Stimulated activated CD4-positive, alpha-beta T cell treated with anti-CD3 and anti-CD28 coated beads, Interleukin-4, amount 100 ng/mL, for 4 hours (primary cell): ENCODE measurements around the gene PLS3.
A peak's percentile ranks its signal among the peaks of the same experiment; 100 is the strongest.
"Not testable (repeated sequence)": the region's sequence is repeated elsewhere in the genome, so short reads cannot be mapped to it uniquely, and the experiment has no call there.

Experiments used
- DNase-seq, 2 experiments: peaks; one replicate each; pipeline ENCODE4 v3.0.0-alpha.2; 2020

PLS3 gene

DNA sequence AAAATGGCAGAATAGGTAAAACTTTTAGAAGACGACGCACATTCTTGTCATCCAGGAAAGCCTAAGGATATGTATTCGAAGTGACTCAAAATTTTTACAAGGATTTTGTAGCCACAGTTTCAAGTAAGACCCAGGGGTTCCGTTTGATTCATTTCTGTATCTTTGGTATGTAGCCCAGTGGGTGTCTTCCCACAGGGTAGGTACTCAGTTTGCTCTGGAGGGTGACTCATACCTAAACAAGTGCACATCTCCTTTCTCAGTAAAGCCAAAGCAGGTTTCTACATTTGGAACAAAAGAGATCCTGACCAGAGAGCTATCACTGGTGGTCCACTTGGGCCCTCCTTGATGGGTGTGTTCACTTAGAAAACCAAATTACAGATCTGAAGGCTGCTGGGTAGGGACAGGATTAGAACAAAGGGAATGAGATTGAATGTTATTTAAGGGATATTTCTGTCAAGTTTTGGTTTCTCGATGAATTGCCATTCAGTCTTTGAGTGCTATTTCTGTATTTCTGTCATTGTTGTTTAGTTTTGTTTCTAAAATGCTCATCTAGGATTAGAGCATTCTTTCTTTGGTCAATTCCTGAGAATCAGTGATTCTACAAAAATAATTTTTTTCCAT lies 56.1 kb downstream of the PLS3 start:
- no peak for DNase-seq

DNA sequence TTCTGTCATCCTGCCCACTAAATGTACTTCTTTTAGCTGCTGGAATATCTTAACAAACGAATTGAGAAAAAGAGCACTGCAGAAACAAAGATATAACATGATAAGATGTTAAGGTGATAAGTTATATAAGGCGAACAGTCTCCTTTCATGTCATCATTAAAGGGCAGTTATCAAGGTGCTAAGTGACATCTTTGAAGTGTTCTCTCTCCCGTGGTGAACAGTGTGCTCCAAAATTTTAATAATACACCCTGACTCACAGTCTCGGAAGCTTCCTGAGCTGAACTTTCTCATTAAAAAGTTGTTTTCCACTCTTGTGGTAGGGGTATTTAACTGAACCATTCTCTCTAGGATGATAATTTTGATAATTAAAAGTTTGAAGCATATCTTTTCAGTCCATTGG lies 61.6 kb downstream of the PLS3 start:
- DNase-seq, result no peak

DNA sequence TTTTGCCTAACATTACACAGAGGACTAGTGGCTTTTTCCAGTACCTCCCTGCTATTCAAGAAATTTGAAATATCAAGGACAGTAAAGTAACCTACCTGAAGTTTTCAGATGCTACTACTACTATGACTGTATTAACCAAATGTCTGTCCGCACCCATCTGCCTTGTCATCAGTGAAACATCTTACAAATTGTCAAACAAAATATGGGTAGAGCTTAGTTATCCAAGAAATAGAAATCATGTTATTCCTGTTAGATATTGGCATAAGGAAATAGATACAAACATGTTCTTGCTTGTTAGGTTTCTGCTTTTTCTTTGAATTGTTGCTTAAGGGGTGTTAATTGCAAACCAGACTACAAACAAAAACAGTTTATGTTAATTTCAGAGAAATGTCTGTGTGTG lies 63.9 kb downstream of the PLS3 start:
- no peak for DNase-seq

DNA sequence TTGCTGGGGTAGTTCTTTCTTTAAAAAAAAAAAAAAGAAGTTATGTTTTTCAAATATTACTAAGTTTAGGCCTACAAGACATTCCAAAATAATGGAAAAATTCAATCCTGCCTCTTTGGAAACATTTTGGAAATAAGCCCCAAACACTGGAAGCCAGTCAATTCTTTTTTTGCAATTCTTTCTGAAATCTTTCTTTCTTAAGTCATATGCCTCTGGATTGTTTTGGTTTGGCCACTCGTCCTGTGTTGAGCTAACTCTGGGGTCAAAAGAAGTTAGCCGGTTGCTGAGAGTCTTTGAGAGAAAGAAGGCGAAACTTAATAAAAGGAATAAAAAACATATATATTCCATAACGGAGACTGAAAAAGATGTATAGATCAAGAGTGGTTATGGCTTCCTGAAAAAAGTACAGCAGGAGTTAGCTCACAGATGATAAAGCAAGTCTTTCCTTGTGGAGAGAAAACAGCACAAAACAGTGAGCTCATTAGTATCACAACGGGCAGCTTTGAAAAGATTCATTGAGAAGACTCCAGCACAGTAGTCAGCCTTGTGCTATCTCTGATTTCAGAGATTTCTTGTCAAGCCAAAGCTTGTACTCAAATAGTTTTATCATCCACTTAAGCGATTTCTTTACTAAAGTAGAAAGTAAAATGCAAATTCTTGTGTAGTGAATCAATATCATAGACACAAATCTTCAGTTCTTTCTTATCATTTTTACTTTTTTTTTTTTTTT lies 64.8 kb downstream of the PLS3 start:
- no peak for DNase-seq

DNA sequence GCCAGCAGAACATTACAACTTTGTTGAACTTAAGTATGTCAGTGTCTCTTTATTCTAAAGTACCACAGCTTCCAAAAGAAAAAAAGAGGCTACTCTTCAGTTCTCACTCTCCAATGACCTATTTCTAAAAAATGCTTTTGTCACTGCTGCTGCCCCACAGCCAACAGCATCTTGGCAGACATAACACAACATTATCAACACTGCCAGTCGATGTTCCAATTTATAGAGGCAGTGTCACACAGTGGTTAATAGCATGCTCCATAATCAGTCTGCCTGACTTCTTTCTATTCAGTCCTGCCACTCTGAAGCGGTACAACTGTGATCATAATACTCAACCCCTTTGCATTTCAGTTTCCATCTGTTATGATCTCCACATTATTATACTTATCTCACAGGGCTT lies 69.2 kb downstream of the PLS3 start:
- no peak for DNase-seq

DNA sequence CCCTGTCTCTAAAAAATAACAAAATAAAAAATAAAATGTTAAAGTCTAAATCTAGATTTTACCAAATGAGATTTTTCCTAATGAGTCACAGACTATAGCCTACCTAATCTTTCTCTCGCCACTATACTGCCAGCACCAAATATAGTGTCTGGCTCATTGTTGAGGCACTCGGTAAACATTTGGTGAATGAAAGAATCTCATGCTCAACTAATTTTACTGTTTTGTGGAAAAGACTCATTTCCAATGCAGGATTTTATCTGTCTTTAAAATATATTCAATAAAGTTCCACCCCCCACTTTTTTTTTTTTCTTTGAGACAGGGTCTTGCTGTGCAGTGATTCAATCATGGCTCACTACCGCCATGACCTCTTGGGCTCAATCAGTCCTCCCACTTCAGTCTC lies 71.5 kb downstream of the PLS3 start:
- no peak for DNase-seq

- DNase-seq, result not testable (repeated sequence)
These were observed 72.4 kb downstream of the PLS3 start for GRCh38 chrX:115633397-115633796.

- no peak for DNase-seq
These were observed 78.4 kb downstream of the PLS3 start for GRCh38 chrX:115639334-115639880.

- DNase-seq, result no peak
These were observed 81.3 kb downstream of the PLS3 start for GRCh38 chrX:115642311-115642710.

GRCh38 chrX:115642895-115643530 lies 82.0 kb downstream of the PLS3 start:
- peak in 1 of 2 experiments; percentile 1 for DNase-seq

DNA sequence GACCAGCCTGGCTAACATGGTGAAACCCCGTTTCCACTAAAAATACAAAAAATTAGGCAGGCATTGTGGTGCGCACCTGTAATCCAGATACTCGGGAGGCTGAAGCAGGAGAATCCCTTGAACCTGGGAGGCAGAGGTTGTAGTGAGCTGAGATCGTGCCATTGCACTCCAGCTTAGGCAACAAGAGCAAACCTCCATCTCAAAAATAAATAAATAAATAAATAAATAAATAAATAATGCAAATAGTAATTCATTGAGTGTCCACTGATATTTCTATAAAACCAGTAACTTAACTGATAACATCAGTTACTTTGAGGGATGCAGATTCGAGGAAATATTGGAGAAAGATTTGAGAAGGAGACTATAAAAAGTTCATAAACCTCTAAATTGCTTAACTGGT lies 83.4 kb downstream of the PLS3 start:
- not testable (repeated sequence) for DNase-seq

DNA sequence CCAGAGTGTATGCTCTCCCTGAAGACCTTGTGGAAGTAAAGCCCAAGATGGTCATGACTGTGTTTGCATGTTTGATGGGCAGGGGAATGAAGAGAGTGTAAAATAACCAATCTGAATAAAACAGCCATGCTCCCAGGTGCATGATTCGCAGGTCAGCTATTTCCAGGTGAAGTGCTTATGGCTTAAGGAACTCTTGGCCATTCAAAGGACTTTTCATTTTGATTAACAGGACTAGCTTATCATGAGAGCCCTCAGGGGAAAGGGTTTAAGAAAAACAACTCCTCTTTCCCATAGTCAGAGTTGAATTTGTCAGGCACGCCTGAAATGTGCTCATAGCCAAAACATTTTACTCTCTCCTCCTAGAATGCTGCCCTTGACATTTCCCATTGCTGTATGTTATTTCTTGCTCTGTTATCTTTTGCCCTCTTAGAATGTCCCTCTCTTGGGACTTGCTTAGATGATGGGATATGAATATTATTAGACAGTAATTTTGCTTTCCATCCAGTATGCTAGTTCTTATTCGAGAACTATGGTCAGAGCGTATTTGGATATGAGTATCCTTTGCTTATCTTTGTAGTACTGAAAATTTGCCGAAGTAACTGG lies 88.6 kb downstream of the PLS3 start:
- no peak for DNase-seq

GRCh38 chrX:115650449-115650848 lies 89.5 kb downstream of the PLS3 start:
- no peak for DNase-seq

DNA sequence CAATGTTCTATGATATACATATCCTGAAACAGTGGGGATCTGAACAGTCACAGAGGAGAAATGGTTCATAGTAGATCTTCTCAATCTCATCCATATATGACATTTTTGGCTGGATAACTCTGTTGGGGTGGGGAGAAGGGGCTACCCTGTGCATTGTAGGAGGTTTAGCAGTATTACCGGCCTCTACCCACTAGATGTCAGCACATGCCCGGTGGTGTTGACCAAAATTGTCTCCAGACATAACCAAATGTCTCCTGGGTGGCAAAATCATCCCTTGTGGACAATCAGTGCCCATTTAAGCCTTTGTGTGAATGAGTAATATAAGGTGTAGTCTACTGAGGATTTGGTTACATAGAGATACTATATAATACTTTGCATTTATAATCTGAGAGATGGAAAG lies 89.9 kb downstream of the PLS3 start:
- DNase-seq, result no peak

DNA sequence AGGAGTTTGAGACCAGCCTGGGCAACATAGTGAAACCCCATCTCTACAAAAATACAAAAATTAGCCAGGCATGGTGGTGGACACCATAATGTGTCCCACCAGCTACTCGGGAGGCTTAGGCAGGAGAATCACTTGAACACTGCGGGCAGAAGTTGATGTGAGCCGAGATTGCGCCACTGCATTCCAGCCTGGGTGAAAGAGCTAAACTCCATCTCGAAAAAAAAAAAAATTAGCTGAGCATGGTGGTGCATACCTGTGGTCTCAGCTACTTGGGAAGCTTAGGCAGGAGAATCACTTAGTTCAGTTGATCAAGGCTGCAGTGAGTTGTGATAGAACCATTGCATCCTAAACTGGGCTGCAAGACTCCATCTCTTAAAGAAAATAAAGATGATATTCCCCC lies 91.2 kb downstream of the PLS3 start:
- no peak for DNase-seq

DNA sequence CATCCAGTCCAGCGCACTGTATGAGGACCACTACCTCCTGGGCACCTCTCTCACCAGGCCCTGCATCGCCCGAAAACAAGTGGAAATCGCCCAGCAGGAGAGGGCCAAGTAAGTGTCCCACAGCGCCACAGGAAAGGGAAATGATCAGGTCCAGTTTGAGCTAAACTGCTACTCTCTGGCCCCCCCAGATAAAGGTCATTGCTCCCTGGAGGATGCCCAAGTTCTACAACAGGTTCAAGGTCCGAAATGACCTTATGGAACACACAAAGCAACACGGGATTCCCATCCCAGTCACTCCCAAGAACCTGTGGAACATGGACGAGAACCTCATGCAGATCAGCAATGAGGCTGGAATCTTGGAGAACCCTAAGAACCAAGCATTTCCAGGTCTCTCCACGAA lies 104.1 kb downstream of the PLS3 start:
- DNase-seq, result no peak

DNA sequence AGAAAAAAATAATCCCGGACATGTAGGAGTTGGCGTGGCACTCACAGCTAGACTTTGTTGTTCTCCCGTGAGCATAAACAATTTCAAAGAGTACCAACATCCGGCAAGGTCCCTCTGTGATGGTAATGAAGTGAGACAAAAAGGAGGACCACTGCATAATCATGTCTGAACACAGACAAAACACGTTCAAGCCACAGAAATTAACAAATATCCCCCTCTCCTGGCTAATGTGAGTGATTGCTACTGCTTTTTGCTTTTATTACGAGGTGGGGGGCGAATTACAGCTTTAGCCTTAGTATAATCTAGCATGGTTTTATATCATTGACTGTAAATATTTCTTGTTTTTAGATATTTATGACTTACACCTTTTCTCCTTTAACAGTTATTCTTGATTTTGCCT lies 118.5 kb downstream of the PLS3 start:
- no peak for DNase-seq

DNA sequence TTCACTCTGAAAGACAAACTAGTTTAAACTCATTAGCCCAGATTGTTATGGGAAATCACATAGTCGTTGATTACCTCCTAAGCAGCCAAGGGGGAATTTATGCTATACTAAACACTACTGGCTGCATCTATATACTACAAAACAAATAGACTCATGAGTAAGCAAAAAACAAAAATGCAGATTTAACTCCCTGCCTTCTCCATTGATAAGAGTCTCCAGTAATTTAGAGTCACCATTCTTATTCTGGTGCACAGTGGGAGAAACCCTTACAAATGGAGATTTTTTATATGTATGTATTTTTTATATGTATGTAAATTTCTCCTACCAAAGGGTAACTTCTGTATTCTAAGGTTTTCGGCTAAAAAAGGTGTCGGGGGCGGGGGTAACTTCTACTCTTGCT lies 126.6 kb downstream of the PLS3 start:
- no peak for DNase-seq

- no peak for DNase-seq
These were observed 129.0 kb downstream of the PLS3 start for GRCh38 chrX:115689931-115690330.

DNA sequence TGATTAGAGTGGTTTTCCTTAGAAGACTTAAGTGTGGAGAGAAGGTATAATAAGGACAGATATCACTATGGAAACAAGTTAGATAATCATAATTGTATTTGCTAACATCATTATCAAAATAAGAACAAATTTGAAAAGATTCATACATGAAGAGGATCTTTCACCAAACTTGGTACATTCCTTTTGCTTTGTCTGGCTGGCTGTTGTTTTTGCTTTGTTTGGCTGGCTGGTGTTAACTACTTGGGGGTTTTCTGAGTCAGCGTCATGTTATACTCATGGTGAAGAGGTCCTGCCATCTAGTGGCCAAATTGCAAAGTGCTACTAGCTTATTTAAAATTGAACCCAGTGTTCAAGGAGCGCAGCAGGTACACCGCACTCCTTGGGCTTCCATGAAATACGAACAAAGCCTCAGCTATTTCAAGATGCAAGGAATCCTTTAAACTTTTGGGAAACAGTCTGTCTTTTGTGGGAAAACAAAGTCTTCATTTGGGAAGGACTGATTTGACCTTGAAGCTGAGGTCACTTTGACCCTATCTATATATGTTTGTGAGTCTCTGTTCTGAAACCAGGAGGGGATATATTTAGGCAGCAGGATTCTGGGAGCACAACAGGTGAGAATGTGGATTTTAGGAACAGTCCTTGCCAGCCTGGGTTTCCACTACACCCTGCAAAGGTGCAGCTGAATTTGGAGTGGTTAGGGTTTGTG lies 129.7 kb downstream of the PLS3 start:
- DNase-seq, result peak; percentile 1 to 7

GRCh38 chrX:115693476-115693875 lies 132.5 kb downstream of the PLS3 start:
- DNase-seq, result no peak

DNA sequence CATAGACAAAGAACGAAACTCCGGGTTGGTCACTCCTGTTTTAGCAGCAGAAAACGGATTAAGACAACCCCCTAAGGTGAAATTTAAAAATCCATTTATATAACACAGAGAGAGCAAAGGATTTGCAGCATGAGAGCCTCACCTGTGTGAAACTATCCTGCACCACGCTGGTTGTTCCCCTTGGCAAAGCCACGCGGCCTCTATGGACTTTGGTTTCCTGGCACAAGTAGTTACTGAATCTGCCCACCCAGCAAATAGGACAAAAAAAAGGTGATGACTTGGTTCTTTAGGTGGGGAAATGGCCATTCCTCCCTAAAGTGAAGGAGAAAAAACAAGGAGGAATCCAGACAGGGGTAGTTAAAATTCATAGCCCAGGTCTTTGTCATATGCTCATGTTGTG lies 133.1 kb downstream of the PLS3 start:
- no peak for DNase-seq

- DNase-seq, result no peak
These were observed 135.1 kb downstream of the PLS3 start for GRCh38 chrX:115696039-115696438.
